GM12878 (cell line): ENCODE measurements around the gene KNTC1. TPM values are rescaled to one million over a fixed set of nuclear protein-coding genes. Genes with fewer than 3 reads are reported as not detected.

ENCODE experiments used
- ATAC-seq: fragments of 200-7000 bp; cut with Tn5 transposase; 3 replicates; pipeline ENCODE4 v1.9.1; 2020; ENCODE audit warnings: mild to moderate bottlenecking, moderate library complexity
- BruUV-seq: library from RNA; stranded (reverse); fragments of 400-500 nt; replicated peaks from 2 replicates; lab custom pipeline; 2021; lab: Mats Ljungman, UMichigan
- CTCF ChIA-PET: fragments of 300-600 bp; sonication (Branson Sonifier 250); formaldehyde crosslinking; extraction: SDS; loops from one replicate; lab custom pipeline; 2021; ENCODE audit warnings: inconsistent platforms; lab: Yijun Ruan, JAX
- POLR2A ChIA-PET: fragments of 350-600 bp; formaldehyde crosslinking; extraction: SDS; loops from one replicate; lab custom pipeline; 2021; ENCODE audit warnings: inconsistent platforms; lab: Charles Lee
- RAD21 ChIA-PET: fragments of 300-600 bp; sonication (Branson Sonifier 250); formaldehyde crosslinking; loops from one replicate; lab custom pipeline; 2023; ENCODE audit warnings: antibody characterized with exemption; ENCODE audit not compliant: unreplicated experiment; lab: Charles Lee
- SMC1A ChIA-PET: fragments of 300-600 bp; sonication (Branson Sonifier 250); formaldehyde crosslinking; loops from one replicate; lab custom pipeline; 2023; ENCODE audit not compliant: unreplicated experiment, uncharacterized antibody; lab: Charles Lee
- DNase-seq: peaks from one replicate; pipeline ENCODE4 v3.0.0-alpha.2; 2011; ENCODE audit warnings: low read depth, low spot score
- FAIRE-seq: peaks from 3 replicates; lab custom pipeline; 2011; peaks lifted over from hg19 to GRCh38; lab: Jason Lieb, UNC
- H2AFZ ChIP-seq: 2 replicates; pipeline ENCODE4 v1.6.0; 2011; ENCODE audit warnings: low read depth, low read length, control low read depth; ENCODE audit not compliant: control insufficient read depth
- H3K27ac ChIP-seq: 2 replicates; pipeline ENCODE4 v1.5.1; 2011; ENCODE audit warnings: control low read depth; ENCODE audit not compliant: control insufficient read depth, insufficient read depth
- H3K27me3 ChIP-seq, 2 experiments: replicated peaks in 1 of 2; 2 replicates each; pipeline versions ENCODE4 v1.6.0 to v1.6.1; 2011; ENCODE audit warnings: low read length in 1 of 2; ENCODE audit not compliant: control insufficient read depth in 2 of 2, insufficient read depth in 2 of 2
- H3K36me3 ChIP-seq, 2 experiments: 2 replicates each; pipeline ENCODE4 v1.5.1; 2011; ENCODE audit warnings: low read length in 1 of 2; ENCODE audit not compliant: control insufficient read depth in 2 of 2, insufficient read depth in 2 of 2
- H3K4me1 ChIP-seq: 2 replicates; pipeline ENCODE4 v1.6.1; 2011; ENCODE audit warnings: mild to moderate bottlenecking, low read length, moderate library complexity, mixed read lengths; ENCODE audit not compliant: control insufficient read depth, insufficient read depth
- H3K4me2 ChIP-seq: 2 replicates; pipeline ENCODE4 v1.6.0; 2011; ENCODE audit warnings: control low read depth; ENCODE audit not compliant: control insufficient read depth, insufficient read depth
- H3K4me3 ChIP-seq: fragments of 200-600 bp; sonication (generic); 2 replicates; pipeline ENCODE4 v1.5.1; 2016
- H3K79me2 ChIP-seq: 2 replicates; pipeline ENCODE4 v1.6.0; 2011; ENCODE audit warnings: low read length; ENCODE audit not compliant: control insufficient read depth, insufficient read depth
- H3K9ac ChIP-seq: 2 replicates; pipeline ENCODE4 v1.8.0; 2011; ENCODE audit warnings: low read length, control low read depth, mixed read lengths; ENCODE audit not compliant: control insufficient read depth, insufficient read depth
- H3K9me3 ChIP-seq: replicated peaks from 3 replicates; pipeline ENCODE4 v1.5.1; 2011; ENCODE audit warnings: mild to moderate bottlenecking, low read length; ENCODE audit not compliant: control insufficient read depth, insufficient read depth
- H4K20me1 ChIP-seq: 2 replicates; pipeline ENCODE4 v1.6.0; 2011; ENCODE audit not compliant: control insufficient read depth, insufficient read depth
- EP300 ChIP-seq, 2 experiments: fragments of 150-350 bp in 1 of 2; IDR thresholded peaks; 2 replicates each; pipeline ENCODE4 v1.6.1; 2011 to 2012; ENCODE audit warnings: low read depth in 2 of 2, low read length in 2 of 2, borderline replicate concordance in 1 of 2, improper control_type of control experiment in 1 of 2, inconsistent platforms in 1 of 2; ENCODE audit not compliant: control insufficient read depth in 1 of 2
- GABPA ChIP-seq: IDR thresholded peaks from 2 replicates; pipeline ENCODE4 v1.6.1; 2014; ENCODE audit warnings: antibody characterized with exemption, low read depth, mild to moderate bottlenecking, inconsistent platforms
- KLF5 ChIP-seq: fragments of 450-650 bp; IDR thresholded peaks from 2 replicates; pipeline ENCODE4 v1.6.1; 2014; ENCODE audit warnings: mild to moderate bottlenecking; ENCODE audit not compliant: partially characterized antibody
- NBN ChIP-seq: fragments of 450-650 bp; IDR thresholded peaks from 2 replicates; pipeline ENCODE4 v1.6.1; 2016
- NR2C1 ChIP-seq: fragments of 450-650 bp; IDR thresholded peaks from 2 replicates; pipeline ENCODE4 v1.6.1; 2017; ENCODE audit warnings: antibody characterized with exemption, mild to moderate bottlenecking, moderate library complexity
- PAX5 ChIP-seq: IDR thresholded peaks from 2 replicates; pipeline ENCODE4 v1.6.1; 2011; ENCODE audit warnings: low read depth, low read length, borderline replicate concordance
- POLR2AphosphoS5 ChIP-seq: IDR thresholded peaks from 2 replicates; pipeline ENCODE4 v1.6.1; 2011; ENCODE audit warnings: mild to moderate bottlenecking, low read length, inconsistent platforms
- RAD21 ChIP-seq: IDR thresholded peaks from 2 replicates; pipeline ENCODE4 v1.6.1; 2011; ENCODE audit warnings: mild to moderate bottlenecking, low read depth, low read length, moderate library complexity; ENCODE audit not compliant: insufficient read depth
- RCOR1 ChIP-seq: conservative IDR thresholded peaks from 2 replicates; pipeline ENCODE4 v1.6.1; 2012; ENCODE audit warnings: low read depth, low read length, improper control_type of control experiment
- RUNX3 ChIP-seq: IDR thresholded peaks from 2 replicates; pipeline ENCODE4 v1.6.1; 2012; ENCODE audit warnings: low read length, inconsistent platforms
- SMARCA5 ChIP-seq: fragments of 450-650 bp; IDR thresholded peaks from 2 replicates; pipeline ENCODE4 v1.6.1; 2017; ENCODE audit warnings: mild to moderate bottlenecking
- SUPT20H ChIP-seq: IDR thresholded peaks from 2 replicates; pipeline ENCODE4 v1.6.1; 2011; ENCODE audit warnings: low read depth, mild to moderate bottlenecking, low read length, moderate library complexity, borderline replicate concordance; ENCODE audit not compliant: control insufficient read depth
- TARDBP ChIP-seq: IDR thresholded peaks from 2 replicates; pipeline ENCODE4 v1.6.1; 2016; ENCODE audit warnings: borderline replicate concordance
- ZZZ3 ChIP-seq: IDR thresholded peaks from 2 replicates; pipeline ENCODE4 v1.6.1; 2011; ENCODE audit warnings: low read depth; ENCODE audit not compliant: control insufficient read depth, insufficient read length
- WGBS: methylation state at CpG from one replicate; pipeline ENCODE4 v1.1.6; 2016; ENCODE audit warnings: low lambda C conversion rate; ENCODE audit not compliant: insufficient replicate concordance, insufficient coverage; ENCODE audit errors: missing lambda C conversion rate; 5-methylcytosine and 5-hydroxymethylcytosine counted together
- in situ Hi-C: fragments of 300-500 bp; cut with MboI; formaldehyde crosslinking; loops from 9 replicates; pipeline ENCODE4 v1.14.3; 2018; ENCODE audit warnings: mixed read lengths
- intact Hi-C: fragments of 100-400 bp; cut with micrococcal nuclease; formaldehyde crosslinking; loops from one replicate; pipeline ENCODE4 v1.14.2; 2022; ENCODE audit not compliant: unreplicated experiment
- polyA plus RNA-seq, 11 experiments: library from polyadenylated mRNA; depleted of rRNA in 4 of 11; unstranded in 6 of 11; stranded (reverse) in 5 of 11; fragments of >200 nt; fragmentation: Nextera tagmentation in 4 of 11; fragmentation: Illumina TruSeq in 1 of 11; extraction: Ambion mirVana in 4 of 11; extraction: Trizol in 1 of 11; gene quantifications; 1 replicate in 1 of 11; 2 replicates in 10 of 11; pipeline versions ENCODE4 v1.2.1 to v1.2.3, GENCODE V29; 2011 to 2016; ENCODE audit warnings: inconsistent platforms in 2 of 11, missing spikeins in 2 of 11, low read depth in 1 of 11
- total RNA-seq, 4 experiments: library from RNA; depleted of rRNA in 3 of 4; stranded (reverse); fragments of >200 nt in 3 of 4; fragmentation: Illumina TruSeq in 1 of 4; extraction: Trizol in 1 of 4; gene quantifications; 2 replicates each; pipeline versions ENCODE4 v1.2.1 to v1.2.3, GENCODE V29; 2013 to 2021
- TF ChIP-seq, protein P1 (sequence below): fragments of 450-650 bp; IDR thresholded peaks from 2 replicates; pipeline ENCODE4 v1.6.1; 2017; ENCODE audit warnings: mild to moderate bottlenecking, moderate library complexity
- TF ChIP-seq, protein P2 (sequence below): IDR thresholded peaks from 2 replicates; pipeline ENCODE4 v1.6.1; 2011; ENCODE audit warnings: borderline replicate concordance, low read depth, mild to moderate bottlenecking, moderate library complexity, mixed read lengths, low read length; ENCODE audit not compliant: insufficient read depth; ENCODE audit errors: extremely low read length
- TF ChIP-seq, protein P3 (sequence below), 3 experiments: IDR thresholded peaks in 2 of 3; conservative IDR thresholded peaks in 1 of 3; 2 replicates each; pipeline ENCODE4 v1.5.1; 2011; ENCODE audit warnings: low read depth in 3 of 3, low read length in 3 of 3, mild to moderate bottlenecking in 3 of 3, control low read depth in 2 of 3, moderate library complexity in 2 of 3, inconsistent platforms in 1 of 3, mixed read lengths in 1 of 3; ENCODE audit not compliant: control insufficient read depth in 2 of 3, insufficient read depth in 1 of 3; ENCODE audit errors: extremely low read depth in 1 of 3

Gene KNTC1
- total and polyA plus RNA-seq, 10 of the 15 experiments (the other 5 are each of a cell fraction or from before 2014, with no cell fraction given), result 37.2 to 118 (median 76.3) TPM

DNA sequence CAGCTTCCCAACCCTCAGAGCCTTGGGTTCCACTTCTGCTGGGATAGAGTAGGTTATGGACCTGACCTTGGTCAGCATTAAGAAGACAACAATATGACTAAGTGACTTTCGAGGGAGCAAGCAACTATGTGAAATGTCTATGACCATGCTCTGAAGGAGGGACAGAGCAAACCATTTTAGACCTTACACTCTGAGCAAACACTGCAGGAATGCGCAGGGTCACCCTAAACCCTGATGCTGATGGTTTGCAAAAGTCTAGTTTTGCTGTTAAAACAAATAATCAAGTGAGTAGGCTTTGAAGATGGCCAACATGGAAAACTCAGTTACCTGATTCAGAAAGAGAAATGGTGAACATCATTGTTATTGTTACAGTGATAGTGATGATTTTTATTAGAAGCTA is 35.1 kb upstream of the KNTC1 start:
- Histone ChIP-seq H3K27me3 (no peaks in the 10 kb centered on the region), H3K9ac (no peak overlapping the region), H3K4me2 (no peak overlapping the region), H3K79me2 (peaks cover 14% of the 10 kb centered on the region), H3K4me1 (no peaks in the 10 kb centered on the region), H3K27ac (no peak overlapping the region), H3K36me3 (peaks cover 6 to 14% of the 10 kb centered on the region in 2 experiments), H2AFZ (no peak overlapping the region), H4K20me1 (no peaks in the 10 kb centered on the region), H3K4me3 (no peak overlapping the region), H3K9me3 (no peaks in the 10 kb centered on the region)
- TF ChIP-seq TARDBP (no peak), SUPT20H (no peak), POLR2AphosphoS5 (no peak), RAD21 (no peak), RUNX3 (no peak), RCOR1 (no peak), NBN (no peak), EP300 (IDR thresholded peaks at IDR 0.05; ENCODE audit: borderline replicate concordance in 1 of 2, control insufficient read depth in 1 of 2, low read depth in 2 of 2, low read length in 2 of 2) (no peak), SMARCA5 (no peak), KLF5 (no peak), NR2C1 (no peak), GABPA (no peak), ZZZ3 (no peak), PAX5 (no peak)
- TF ChIP-seq, protein P1, sequence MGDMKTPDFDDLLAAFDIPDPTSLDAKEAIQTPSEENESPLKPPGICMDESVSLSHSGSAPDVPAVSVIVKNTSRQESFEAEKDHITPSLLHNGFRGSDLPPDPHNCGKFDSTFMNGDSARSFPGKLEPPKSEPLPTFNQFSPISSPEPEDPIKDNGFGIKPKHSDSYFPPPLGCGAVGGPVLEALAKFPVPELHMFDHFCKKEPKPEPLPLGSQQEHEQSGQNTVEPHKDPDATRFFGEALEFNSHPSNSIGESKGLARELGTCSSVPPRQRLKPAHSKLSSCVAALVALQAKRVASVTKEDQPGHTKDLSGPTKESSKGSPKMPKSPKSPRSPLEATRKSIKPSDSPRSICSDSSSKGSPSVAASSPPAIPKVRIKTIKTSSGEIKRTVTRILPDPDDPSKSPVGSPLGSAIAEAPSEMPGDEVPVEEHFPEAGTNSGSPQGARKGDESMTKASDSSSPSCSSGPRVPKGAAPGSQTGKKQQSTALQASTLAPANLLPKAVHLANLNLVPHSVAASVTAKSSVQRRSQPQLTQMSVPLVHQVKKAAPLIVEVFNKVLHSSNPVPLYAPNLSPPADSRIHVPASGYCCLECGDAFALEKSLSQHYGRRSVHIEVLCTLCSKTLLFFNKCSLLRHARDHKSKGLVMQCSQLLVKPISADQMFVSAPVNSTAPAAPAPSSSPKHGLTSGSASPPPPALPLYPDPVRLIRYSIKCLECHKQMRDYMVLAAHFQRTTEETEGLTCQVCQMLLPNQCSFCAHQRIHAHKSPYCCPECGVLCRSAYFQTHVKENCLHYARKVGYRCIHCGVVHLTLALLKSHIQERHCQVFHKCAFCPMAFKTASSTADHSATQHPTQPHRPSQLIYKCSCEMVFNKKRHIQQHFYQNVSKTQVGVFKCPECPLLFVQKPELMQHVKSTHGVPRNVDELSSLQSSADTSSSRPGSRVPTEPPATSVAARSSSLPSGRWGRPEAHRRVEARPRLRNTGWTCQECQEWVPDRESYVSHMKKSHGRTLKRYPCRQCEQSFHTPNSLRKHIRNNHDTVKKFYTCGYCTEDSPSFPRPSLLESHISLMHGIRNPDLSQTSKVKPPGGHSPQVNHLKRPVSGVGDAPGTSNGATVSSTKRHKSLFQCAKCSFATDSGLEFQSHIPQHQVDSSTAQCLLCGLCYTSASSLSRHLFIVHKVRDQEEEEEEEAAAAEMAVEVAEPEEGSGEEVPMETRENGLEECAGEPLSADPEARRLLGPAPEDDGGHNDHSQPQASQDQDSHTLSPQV, result no peak
- TF ChIP-seq, protein P2, sequence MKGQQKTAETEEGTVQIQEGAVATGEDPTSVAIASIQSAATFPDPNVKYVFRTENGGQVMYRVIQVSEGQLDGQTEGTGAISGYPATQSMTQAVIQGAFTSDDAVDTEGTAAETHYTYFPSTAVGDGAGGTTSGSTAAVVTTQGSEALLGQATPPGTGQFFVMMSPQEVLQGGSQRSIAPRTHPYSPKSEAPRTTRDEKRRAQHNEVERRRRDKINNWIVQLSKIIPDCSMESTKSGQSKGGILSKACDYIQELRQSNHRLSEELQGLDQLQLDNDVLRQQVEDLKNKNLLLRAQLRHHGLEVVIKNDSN, result no peak
- TF ChIP-seq, protein P3, sequence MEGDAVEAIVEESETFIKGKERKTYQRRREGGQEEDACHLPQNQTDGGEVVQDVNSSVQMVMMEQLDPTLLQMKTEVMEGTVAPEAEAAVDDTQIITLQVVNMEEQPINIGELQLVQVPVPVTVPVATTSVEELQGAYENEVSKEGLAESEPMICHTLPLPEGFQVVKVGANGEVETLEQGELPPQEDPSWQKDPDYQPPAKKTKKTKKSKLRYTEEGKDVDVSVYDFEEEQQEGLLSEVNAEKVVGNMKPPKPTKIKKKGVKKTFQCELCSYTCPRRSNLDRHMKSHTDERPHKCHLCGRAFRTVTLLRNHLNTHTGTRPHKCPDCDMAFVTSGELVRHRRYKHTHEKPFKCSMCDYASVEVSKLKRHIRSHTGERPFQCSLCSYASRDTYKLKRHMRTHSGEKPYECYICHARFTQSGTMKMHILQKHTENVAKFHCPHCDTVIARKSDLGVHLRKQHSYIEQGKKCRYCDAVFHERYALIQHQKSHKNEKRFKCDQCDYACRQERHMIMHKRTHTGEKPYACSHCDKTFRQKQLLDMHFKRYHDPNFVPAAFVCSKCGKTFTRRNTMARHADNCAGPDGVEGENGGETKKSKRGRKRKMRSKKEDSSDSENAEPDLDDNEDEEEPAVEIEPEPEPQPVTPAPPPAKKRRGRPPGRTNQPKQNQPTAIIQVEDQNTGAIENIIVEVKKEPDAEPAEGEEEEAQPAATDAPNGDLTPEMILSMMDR (IDR thresholded peaks at IDR 0.05 in 2 of 3, conservative IDR thresholded peaks at IDR 0.05 in 1 of 3; ENCODE audit: control insufficient read depth in 2 of 3, extremely low read depth in 1 of 3, insufficient read depth in 1 of 3, low read depth in 3 of 3, low read length in 3 of 3), result no peak
- SMC1A ChIA-PET, result interaction anchor here (1.2 to 1.8 kb wide), 4 partner anchors 9 to 32 kb away, joined by 3 to 4 read pairs (median 3); partner anchors contain the start of gene ZCCHC8
- no TSS peak for BruUV-seq
- 100% methylated on average over 2 of the region's 2 CpGs for WGBS
- CTCF ChIA-PET, result interaction anchor here (0.6 to 1.0 kb wide), 3 partner anchors 14 to 18 kb away, joined by 3 read pairs; no protein-coding TSS in a partner anchor
- intact Hi-C loops, result no loop called here
- FAIRE-seq, result no peak
- POLR2A ChIA-PET, result interaction anchor here (0.6 to 0.7 kb wide), 5 partner anchors 8 to 57 kb away, joined by 3 to 5 read pairs (median 4); no protein-coding TSS in a partner anchor
- no peak for ATAC-seq
- RAD21 ChIA-PET, result interaction anchor here (1.0 kb wide), 1 partner anchor 9 kb away, joined by 4 read pairs; the partner anchor contains the start of gene ZCCHC8
- no peak for DNase-seq
- in situ Hi-C loops, result no loop called here
